Measurements from ENCODE around the gene CRIM1.

The CRIM1 gene

GRCh38 chr2:36444216-36444936 lies 88.8 kb downstream of the CRIM1 start:
- Histone ChIP-seq H3K27me3 (replicated peaks; ENCODE audit: insufficient read depth, low read length) (no peaks in the 10 kb centered on the region), H3F3A (ENCODE audit: insufficient read depth, low read length) (no peaks in the 10 kb centered on the region), H3K27ac (ENCODE audit: low read length) (no peak overlapping the region), H3K4me1 (ENCODE audit: low read length) (no peaks in the 10 kb centered on the region), H3K9ac (ENCODE audit: low read length) (no peak overlapping the region), H3K36me3 (replicated peaks; ENCODE audit: insufficient read depth, low read length) (no peaks in the 10 kb centered on the region), H2AFZ (ENCODE audit: low read length) (no peak overlapping the region), H4K20me1 (ENCODE audit: insufficient read depth, low read length) (no peaks in the 10 kb centered on the region), H3K4me2 (ENCODE audit: low read depth, low read length) (no peak overlapping the region), H3K9me2 (replicated peaks; ENCODE audit: insufficient read depth, low read length) (no peaks in the 10 kb centered on the region), H3K4me3 (ENCODE audit: low read length) (no peak overlapping the region), H3K79me2 (ENCODE audit: low read length) (no peaks in the 10 kb centered on the region), H3K9me3 (replicated peaks; ENCODE audit: insufficient read depth, low read length) (no peaks in the 10 kb centered on the region)
- TF ChIP-seq CTCF (IDR thresholded peaks at IDR 0.05; ENCODE audit: low read length): no peak
- no peak for TF ChIP-seq EZH2 (optimal IDR thresholded peaks at IDR 0.05; ENCODE audit: low read depth, low read length)
- no peak for TF ChIP-seq EZH2phosphoT487 (IDR thresholded peaks at IDR 0.05; ENCODE audit: low read length)
- DNase-seq: no peak

GRCh38 chr2:36445185-36445866 lies 89.7 kb downstream of the CRIM1 start:
- TF ChIP-seq EZH2phosphoT487 (IDR thresholded peaks at IDR 0.05; ENCODE audit: low read length): no peak
- no peak for TF ChIP-seq CTCF (IDR thresholded peaks at IDR 0.05; ENCODE audit: low read length)
- TF ChIP-seq EZH2 (optimal IDR thresholded peaks at IDR 0.05; ENCODE audit: low read depth, low read length): no peak
- Histone ChIP-seq H3K9me3 (replicated peaks; ENCODE audit: insufficient read depth, low read length) (no peaks in the 10 kb centered on the region), H3K4me2 (ENCODE audit: low read depth, low read length) (no peak overlapping the region), H3K9me2 (replicated peaks; ENCODE audit: insufficient read depth, low read length) (no peaks in the 10 kb centered on the region), H3K9ac (ENCODE audit: low read length) (no peak overlapping the region), H2AFZ (ENCODE audit: low read length) (no peak overlapping the region), H4K20me1 (ENCODE audit: insufficient read depth, low read length) (no peaks in the 10 kb centered on the region), H3K27ac (ENCODE audit: low read length) (no peak overlapping the region), H3K4me3 (ENCODE audit: low read length) (no peak overlapping the region), H3F3A (ENCODE audit: insufficient read depth, low read length) (no peaks in the 10 kb centered on the region), H3K27me3 (replicated peaks; ENCODE audit: insufficient read depth, low read length) (no peaks in the 10 kb centered on the region), H3K36me3 (replicated peaks; ENCODE audit: insufficient read depth, low read length) (no peaks in the 10 kb centered on the region), H3K79me2 (ENCODE audit: low read length) (no peaks in the 10 kb centered on the region), H3K4me1 (ENCODE audit: low read length) (no peaks in the 10 kb centered on the region)
- DNase-seq: no peak

GRCh38 chr2:36446294-36446693 lies 90.7 kb downstream of the CRIM1 start:
- DNase-seq: no peak
- Histone ChIP-seq H3K9me2 (replicated peaks; ENCODE audit: insufficient read depth, low read length) (no peaks in the 10 kb centered on the region), H4K20me1 (ENCODE audit: insufficient read depth, low read length) (no peaks in the 10 kb centered on the region), H3K9ac (ENCODE audit: low read length) (no peak overlapping the region), H3K4me1 (ENCODE audit: low read length) (no peaks in the 10 kb centered on the region), H3K4me3 (ENCODE audit: low read length) (no peak overlapping the region), H3K79me2 (ENCODE audit: low read length) (no peaks in the 10 kb centered on the region), H3K4me2 (ENCODE audit: low read depth, low read length) (no peak overlapping the region), H3K27ac (ENCODE audit: low read length) (no peak overlapping the region), H3F3A (ENCODE audit: insufficient read depth, low read length) (no peaks in the 10 kb centered on the region), H3K27me3 (replicated peaks; ENCODE audit: insufficient read depth, low read length) (no peaks in the 10 kb centered on the region), H3K36me3 (replicated peaks; ENCODE audit: insufficient read depth, low read length) (no peaks in the 10 kb centered on the region), H2AFZ (ENCODE audit: low read length) (no peak overlapping the region), H3K9me3 (replicated peaks; ENCODE audit: insufficient read depth, low read length) (no peaks in the 10 kb centered on the region)
- TF ChIP-seq EZH2 (optimal IDR thresholded peaks at IDR 0.05; ENCODE audit: low read depth, low read length): no peak
- no peak for TF ChIP-seq EZH2phosphoT487 (IDR thresholded peaks at IDR 0.05; ENCODE audit: low read length)
- TF ChIP-seq CTCF (IDR thresholded peaks at IDR 0.05; ENCODE audit: low read length): no peak
